ENCODE data around the gene CDC25B.

CDC25B gene

GRCh38 chr20:3815703-3816315, 19.7 kb downstream of the CDC25B start:
- no peaks in the 10 kb centered on the region for H3K36me3 ChIP-seq (replicated peaks)
- no peak for TF ChIP-seq CTCF (IDR thresholded peaks at IDR 0.05; ENCODE audit: low read depth, low read length, missing control alignments)
- in situ Hi-C loops (cut with HindIII; ENCODE audit: low pct_ligation_motif_present, low sequenced_read_pairs): no loop called here
- H3K27me3 ChIP-seq (replicated peaks): no peaks in the 10 kb centered on the region
- no peak overlapping the region for H3K27ac ChIP-seq
- H3K4me3 ChIP-seq (ENCODE audit: low read depth, low read length): no peak overlapping the region
- no peak for DNase-seq

GRCh38 chr20:3818155-3819151, 22.3 kb downstream of the CDC25B start:
- no peaks in the 10 kb centered on the region for H3K27me3 ChIP-seq (replicated peaks)
- DNase-seq: peak; percentile 76
- no peak overlapping the region for H3K4me3 ChIP-seq (ENCODE audit: low read depth, low read length)
- peak; percentile 86 for TF ChIP-seq CTCF (IDR thresholded peaks at IDR 0.05; ENCODE audit: low read depth, low read length, missing control alignments)
- no peak overlapping the region for H3K27ac ChIP-seq
- in situ Hi-C loops (cut with HindIII; ENCODE audit: low pct_ligation_motif_present, low sequenced_read_pairs): no loop called here
- H3K36me3 ChIP-seq (replicated peaks): peaks cover 7% of the 10 kb centered on the region

GRCh38 chr20:3819411-3820047, 23.4 kb downstream of the CDC25B start:
- in situ Hi-C loops (cut with HindIII; ENCODE audit: low pct_ligation_motif_present, low sequenced_read_pairs): no loop called here
- H3K4me3 ChIP-seq (ENCODE audit: low read depth, low read length): peak overlapping the region; percentile 89
- DNase-seq: no peak
- peak overlapping the region; percentile 99 for H3K27ac ChIP-seq
- TF ChIP-seq CTCF (IDR thresholded peaks at IDR 0.05; ENCODE audit: low read depth, low read length, missing control alignments): no peak
- H3K36me3 ChIP-seq (replicated peaks): peaks cover 9% of the 10 kb centered on the region
- H3K27me3 ChIP-seq (replicated peaks): no peaks in the 10 kb centered on the region

- peak within 1 kb of the TSS; percentile 89 for H3K4me3 ChIP-seq (ENCODE audit: low read depth, low read length)
- peak within 1 kb of the TSS; percentile 99 for H3K27ac ChIP-seq
- in situ Hi-C loops (cut with HindIII; ENCODE audit: low pct_ligation_motif_present, low sequenced_read_pairs): no loop called here
- DNase-seq: peak; percentile 92
- peak; percentile 66 for TF ChIP-seq CTCF (IDR thresholded peaks at IDR 0.05; ENCODE audit: low read depth, low read length, missing control alignments)
- H3K36me3 ChIP-seq (replicated peaks): peaks cover 13% of the 10 kb centered on the region
- H3K27me3 ChIP-seq (replicated peaks): no peaks in the 10 kb centered on the region
These were observed 24.2 kb downstream of the CDC25B start, which contains the start of gene AP5S1 for GRCh38 chr20:3820048-3820900. Gene AP5S1, plus strand, starts transcription at chr20:3820547. Its CDS starts 1,571 bp downstream, at chr20:3822118.
